Raji (cell line): Measurements from ENCODE around the gene SNAPC4.

Experiments
- POLR2A ChIP-seq: IDR thresholded peaks from 2 replicates; pipeline ENCODE4 v1.6.1; 2011; ENCODE audit warnings: low read depth, low read length, control low read depth; ENCODE audit not compliant: insufficient read depth

The SNAPC4 gene

DNA sequence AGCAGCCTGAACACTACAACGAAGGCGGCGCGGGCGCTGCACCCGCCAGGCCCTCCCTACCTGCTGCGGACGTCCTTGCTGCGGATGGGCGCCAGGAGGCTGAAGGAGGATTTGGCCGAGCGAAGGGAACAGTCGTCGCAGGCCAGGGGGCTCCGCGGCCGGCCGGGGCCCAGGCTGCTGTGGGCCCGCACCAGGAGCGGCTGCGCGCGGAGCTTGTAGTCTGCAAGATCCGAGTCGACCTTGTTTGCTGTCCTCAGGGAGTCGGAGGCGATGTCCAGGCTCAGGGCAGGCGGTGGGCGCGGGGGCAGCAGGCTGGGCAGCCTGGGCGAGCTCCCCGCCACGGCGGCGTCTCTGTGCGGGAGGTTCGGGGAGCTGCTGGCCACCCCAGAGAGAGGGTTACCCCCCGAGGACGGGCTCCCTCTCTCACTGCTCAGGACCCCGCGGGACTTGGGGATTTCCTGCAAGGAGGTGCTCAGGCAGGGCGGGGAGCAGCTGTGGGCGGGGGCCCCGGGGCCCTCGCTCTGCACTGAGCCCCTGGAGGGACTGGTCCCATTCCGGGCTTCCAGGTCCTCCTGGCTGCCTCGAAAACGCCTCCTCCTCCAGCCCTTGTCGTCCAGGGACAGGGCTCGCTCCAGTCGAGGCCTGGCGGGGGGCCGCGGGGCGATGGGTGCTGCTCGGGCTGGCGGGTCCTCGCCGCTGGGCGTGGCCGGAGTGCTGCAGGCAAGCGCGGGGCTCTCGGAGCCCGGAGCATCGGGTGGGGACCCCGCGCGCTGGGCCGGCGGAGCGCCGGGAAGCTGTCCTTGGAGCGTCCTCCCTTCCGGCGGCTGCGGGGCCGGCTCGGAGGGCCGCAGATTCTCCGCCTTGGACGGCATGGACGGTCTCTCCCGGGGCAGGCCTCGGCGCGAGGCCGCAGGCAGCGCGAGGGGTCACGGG is 38.8 kb upstream of the SNAPC4 start:
- TF ChIP-seq POLR2A: no peak; the same call in 1 of the 2 replicates

DNA sequence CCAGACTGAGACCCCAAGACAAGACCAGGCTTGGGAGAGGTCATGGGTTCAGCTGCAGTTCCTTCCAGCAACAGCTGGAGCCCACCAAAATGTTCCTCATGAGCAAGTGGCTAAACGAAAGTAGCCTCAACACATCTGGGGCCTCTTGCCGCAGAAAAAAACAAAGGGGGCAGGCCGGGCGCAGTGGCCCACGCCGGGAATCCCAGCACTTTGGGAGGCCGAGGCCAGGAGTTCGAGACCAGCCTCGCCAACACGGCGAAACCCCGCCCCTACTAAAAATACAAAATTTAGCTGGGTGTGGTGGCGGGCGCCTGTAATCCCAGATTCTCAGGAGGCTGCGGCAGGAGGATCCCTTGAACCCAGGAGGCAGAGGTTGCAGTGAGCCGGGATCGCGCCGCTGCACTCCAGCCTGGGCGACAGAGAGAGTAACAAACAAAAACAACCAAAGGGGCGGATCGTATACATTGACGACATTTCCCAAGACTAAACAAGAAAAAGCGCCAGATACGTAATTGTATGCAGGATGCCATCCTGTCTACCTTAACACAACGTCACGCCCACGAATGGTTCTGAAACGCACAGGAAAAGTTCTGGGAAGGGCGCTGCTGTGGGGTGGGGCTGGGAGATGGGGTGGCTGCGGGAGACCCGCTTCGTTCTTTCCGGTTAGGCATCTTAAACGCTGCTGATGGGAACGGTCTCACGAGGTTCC is 38.0 kb upstream of the SNAPC4 start:
- no peak for TF ChIP-seq POLR2A

DNA sequence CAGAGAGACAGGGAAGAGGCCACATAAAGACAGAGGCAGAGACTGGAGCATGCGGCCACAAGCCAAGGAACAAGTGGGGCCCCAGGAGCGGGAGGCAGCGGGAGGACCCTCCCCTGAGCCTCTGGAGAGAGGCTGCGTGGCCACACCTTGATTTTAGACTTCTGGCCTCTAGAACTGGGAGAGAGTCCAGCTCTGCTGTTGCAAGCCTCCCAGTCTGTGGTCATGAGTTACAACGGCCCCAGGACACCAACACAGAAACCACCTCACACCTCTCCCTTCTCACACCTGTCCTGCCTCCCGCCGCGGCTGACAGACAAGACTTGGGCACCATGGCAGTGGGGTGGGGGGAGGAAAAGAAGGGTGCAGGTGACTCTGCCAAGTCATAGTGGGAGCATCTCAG is 37.5 kb upstream of the SNAPC4 start:
- no peak for TF ChIP-seq POLR2A

DNA sequence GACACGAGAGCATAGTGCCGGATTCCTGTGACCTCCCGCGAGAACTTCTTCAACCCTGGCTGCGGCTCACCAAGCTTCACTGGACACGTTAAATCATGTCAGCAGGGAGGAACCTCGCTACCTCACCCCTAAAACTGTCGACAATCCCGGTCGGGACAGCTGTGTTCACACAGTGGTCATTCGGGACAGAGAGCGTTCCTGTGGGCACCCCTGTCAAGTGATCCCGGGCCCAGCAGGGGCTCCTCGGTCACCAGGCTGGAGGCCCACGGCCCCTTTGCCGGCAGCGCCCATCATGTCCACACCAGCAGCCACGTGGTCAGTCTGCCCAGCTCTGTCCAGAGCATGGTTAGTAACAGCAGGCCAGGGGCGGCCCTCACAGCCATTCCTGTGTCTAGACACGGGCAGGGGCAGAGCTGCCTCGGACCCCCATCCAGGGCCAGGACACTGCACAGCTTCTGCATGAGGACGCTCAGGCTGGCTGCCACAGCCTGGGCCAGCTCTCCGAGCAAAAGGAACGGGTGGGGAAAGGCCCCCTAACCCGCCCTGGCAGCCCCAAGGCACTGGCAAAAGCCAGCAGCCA is 36.2 kb upstream of the SNAPC4 start:
- no peak for TF ChIP-seq POLR2A

DNA sequence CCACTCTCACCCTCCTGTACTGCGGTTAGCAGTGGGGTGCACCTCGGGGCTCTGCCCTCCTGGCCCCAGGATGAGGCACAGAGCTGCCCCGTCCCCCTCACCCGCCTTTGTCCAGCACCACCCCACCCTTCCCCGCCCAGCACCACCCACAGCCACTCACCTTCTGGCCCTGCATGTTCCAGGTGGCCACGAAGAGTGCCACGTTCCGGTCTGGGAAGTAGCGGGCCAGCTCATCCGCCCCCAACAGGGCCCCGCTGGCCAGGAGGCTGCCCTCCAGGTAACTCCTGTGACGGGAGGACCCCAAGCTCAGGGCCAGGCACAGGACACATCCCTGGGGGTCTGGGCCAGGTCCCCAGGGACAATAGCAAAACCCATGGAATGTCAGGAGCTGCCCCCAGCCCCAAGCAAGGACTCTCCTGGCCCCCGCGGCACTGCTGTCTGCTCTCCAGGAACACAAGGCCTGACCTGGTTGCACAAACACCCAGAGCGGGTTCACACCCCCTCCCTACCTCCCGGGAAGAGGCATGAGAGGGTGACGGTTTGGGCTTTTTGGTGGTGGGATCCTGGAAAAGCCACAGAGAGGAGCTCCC is 34.7 kb upstream of the SNAPC4 start:
- no peak for TF ChIP-seq POLR2A

DNA sequence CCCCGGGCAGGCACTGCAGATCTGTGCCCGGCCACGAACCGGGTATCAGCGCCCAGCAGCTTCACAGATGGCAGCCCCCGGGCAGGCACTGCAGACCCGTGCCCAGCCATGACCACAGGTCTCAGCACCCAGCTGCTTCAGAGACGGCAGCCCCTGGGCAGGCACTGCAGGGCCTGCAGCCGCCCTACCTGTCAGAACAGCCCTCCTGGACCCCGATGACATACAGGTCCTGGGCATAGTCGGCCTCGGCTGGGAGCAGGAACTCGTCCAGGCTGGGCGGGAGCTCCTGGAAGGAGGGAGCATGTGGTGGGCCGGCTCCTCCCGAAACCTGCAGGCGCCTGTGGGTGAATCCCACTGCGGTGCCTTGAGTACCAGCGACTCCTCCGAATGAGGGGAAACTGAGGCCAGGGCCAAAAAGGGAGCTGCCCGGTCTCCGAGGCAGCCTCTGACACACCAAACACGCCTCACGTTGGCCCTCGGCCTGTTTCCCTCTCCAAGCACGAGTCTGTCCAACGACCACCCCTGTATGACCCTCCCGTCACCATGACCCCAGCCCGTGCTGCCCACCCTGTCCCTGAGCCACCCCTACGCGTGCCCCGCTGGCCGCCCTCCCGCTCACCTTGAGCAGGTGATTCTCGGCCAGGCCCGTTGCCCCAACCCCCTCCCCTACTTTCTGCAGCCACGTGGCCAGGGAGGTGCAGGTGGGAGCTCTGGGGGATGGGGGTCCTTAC is 34.0 kb upstream of the SNAPC4 start:
- no peak for TF ChIP-seq POLR2A

DNA sequence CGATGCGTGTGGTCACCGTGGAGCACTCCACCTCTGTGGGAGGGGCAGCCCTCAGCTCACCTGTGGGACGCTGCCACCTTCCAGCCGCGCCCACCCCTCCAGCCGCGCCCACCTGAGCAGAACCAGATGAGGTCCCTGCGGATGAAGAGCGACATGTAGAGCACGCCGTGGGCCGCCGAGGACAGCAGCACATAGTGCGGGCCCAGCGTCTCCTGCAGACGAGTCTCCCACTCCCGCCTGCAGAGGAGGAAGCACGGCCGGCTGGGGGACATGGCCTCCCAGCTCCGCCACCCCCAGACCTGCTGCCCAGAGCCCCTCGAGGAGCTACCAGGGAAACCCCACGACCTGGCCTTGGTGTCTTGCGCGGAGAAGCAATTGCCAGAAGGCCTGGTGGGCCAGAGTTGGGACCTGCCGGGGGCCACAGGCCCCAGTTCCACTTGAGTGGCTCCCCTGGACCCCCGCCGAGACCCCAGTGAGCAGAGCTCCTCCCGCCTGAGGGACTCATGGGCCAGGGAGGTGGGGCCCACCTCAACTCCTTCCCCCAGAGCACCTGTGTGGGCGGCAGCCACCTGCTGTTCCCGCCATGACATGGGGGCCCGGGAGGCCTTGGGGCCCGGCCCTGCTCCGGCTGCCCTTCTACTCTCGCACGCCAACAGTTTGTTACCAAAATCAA is 33.2 kb upstream of the SNAPC4 start:
- TF ChIP-seq POLR2A: no peak

DNA sequence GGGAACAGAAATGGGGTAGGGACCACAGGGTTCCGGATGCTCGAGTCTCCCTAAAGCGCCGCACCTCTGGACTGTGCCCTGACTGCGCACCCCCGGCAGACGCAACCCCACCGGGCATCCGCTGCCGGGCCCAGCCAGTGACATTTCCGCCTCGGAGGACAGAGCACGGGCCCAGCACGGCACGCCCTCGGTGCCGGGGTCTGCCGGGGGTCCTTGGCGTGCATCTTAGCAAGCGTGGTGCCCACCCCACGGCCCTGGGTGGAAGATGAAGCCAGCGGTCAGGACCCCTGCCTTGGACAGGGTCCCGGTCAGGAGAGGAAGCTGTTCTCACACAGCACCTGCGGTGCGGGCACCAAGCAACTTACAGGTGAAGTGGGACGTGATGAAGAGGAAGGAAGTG is 32.6 kb upstream of the SNAPC4 start:
- no peak for TF ChIP-seq POLR2A

DNA sequence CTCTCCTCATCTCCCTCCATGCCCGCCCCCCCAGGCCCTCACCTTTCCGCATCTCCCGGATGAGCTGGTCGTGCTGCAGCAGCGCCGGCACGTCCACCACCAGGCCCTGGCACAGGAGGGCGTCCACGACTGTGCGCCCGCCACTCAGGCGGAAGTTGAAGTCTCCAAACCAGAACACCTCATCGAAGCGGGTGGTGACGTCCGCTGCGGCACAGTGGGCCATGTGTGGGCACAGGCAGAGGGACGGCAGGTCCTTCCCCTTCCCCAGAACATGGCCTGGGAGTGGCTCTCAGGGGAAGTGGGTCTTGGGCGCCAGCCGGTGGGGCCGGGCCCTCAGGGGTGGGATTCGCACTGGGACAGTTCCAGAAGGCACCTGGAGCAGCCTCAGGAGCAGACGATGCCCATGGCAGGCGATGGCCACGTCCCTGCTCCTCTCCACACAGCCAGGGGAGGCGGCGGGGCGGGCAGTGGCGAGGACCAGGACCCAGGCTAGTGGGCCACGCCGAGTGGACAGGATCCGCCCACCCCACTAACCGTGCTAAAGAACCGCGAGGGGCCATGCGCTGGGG is 31.9 kb upstream of the SNAPC4 start:
- TF ChIP-seq POLR2A: no peak

DNA sequence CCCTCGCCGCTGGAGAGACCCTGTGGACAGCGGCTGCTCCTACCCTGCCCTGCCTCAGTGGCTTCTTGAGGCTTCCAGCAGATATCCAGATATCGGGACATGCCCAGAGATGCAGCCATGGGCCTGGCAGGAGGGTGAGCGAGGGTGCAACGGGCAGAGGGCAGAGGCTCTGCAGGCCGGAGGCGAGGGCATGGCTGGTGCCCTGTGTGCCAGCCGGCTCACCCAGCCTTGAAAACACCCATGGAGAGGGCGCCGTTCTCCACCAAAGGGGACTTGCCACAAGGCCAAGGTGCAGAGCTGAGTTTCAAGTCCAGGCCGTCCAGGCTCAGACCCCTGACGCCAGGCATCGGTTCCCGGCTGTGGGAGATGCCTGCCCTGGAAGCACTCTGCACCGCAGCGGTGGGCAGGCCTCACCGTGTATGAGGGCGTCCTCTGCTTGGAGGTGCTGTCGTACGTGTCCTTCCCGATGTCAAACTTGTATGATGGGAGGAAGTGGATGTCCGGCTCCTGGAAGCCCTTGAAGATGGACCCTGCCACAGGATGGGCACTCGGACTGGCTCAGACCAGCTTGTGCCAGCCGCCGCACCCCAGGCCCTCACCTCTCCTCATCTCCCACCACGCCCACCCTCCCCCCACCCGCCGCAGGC is 30.7 kb upstream of the SNAPC4 start:
- no peak for TF ChIP-seq POLR2A

DNA sequence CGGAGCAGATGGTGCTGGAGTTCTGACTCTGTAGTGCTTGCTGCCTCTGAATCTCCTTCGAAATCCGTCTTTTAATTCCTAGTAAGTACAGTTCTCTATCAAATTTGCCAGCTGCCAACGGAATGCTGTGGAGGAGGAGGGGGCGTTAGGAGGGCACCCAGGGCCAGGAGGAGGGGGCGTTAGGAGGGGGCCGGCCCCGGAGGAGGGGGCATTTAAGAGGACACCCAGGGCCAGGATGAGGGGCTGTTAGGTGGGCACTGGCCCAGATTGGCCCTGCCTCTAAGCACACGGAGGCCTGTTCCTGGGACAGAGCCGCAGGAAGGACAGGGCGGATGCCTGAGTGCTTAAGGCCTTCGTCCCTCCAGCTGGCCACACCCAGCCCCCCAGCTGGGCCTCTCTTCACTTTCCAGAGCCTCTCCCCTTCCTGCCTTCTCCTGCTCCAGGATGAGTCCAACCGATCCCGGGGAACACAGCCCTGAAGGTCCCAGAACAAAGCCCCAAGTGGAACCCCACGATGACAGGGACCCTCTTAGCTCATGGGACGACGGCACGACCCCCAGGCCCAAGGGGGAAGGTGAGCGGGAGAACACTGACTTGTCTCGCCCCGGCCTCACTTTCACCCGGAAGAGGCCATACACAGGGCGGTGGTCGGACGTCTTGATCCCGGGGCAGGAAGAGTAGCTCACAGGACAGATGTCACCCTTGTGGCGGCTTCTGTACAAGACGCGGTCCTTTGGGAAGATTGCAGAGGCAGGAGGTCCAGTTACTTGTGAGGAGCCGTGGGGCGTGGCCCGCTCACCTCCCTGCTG is 29.9 kb upstream of the SNAPC4 start:
- TF ChIP-seq POLR2A: no peak

DNA sequence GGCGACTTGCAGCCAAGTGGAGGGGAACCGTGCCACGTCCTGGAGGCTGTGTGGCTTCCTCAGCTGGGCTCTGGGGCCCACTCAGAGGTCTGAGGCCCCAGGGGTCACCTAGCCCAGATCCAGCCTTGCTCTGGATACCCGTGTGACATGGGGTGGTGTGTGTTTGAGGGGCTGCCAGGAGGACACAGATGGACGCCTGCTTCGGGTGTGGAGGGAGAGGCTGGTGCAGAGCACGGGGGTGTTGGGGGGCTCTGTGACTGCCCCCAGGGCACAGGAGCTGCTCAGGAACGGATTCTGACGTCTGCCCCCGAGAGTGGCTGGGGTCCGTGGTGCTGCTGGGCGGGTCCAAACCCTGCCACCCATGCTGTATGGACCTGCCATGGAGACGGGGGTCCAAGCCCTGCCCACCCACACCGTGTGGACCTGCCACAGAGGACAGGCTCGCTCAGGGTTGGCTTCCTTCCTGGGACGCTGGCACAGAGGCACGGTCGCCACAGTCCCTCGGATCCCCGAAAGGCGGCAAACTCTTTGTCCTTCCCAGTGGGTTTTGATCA is 29.2 kb upstream of the SNAPC4 start:
- TF ChIP-seq POLR2A: no peak
